A549 (cell line): ENCODE data around the gene EMX1.

Experiments used
- CTCF ChIP-seq: fragments of >200 bp; sonication (Bioruptor Twin); formaldehyde crosslinking; IDR thresholded peaks from 3 replicates; pipeline ENCODE4 v1.5.1; 2016
- JUN ChIP-seq, 2 experiments: fragments of >200 bp; sonication (Bioruptor Twin); formaldehyde crosslinking; IDR thresholded peaks; 2 replicates in 1 of 2; 3 replicates in 1 of 2; pipeline ENCODE4 v1.6.1; 2016 to 2017
- NFE2L2 ChIP-seq: fragments of 150-350 bp; conservative IDR thresholded peaks from 2 replicates; pipeline ENCODE4 v1.6.1; 2014; ENCODE audit warnings: low read length
- POLR2A ChIP-seq: IDR thresholded peaks from 2 replicates; pipeline ENCODE4 v1.6.1; 2012; ENCODE audit warnings: mild to moderate bottlenecking, low read length
- SREBF2 ChIP-seq: fragments of 450-650 bp; IDR thresholded peaks from 2 replicates; pipeline ENCODE4 v1.6.1; 2014; ENCODE audit warnings: mild to moderate bottlenecking, moderate library complexity
- USF2 ChIP-seq: fragments of 450-650 bp; IDR thresholded peaks from 2 replicates; pipeline ENCODE4 v1.6.1; 2014; ENCODE audit warnings: antibody characterized with exemption

DNA sequence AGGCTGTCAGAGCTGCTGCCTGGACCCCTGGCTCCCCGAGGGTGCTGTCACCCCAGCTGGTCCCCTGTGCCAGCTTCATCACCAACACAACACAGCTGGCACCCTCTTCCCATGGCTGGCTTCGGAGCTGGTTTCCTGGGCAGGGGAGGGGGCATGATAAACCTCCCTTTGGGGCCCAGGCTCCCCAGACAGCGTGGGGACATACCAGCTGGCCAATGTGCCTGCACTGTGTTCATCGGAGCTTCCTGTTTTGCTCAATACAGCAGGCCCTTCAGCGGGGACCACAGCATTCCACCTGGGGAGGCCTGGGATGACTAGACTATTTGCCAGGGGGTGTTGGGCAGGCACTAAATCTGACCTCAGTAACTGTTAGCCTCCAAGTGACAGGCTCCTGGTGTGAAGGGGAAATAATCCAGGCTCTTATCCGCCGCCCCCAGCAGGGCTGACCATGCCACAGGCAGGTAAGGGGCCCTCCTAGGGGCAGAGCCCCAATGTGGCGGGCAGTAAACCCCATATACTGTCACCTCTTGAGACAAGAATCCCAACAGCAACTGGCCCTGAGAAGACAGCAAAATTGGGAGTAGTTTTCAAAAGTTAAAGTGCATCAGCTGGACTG, 44.6 kb downstream of the EMX1 start:
- no peak for TF ChIP-seq POLR2A
- TF ChIP-seq CTCF: no peak
- TF ChIP-seq USF2: no peak
- no peak for TF ChIP-seq JUN (IDR thresholded peaks at IDR 0.05)
- TF ChIP-seq NFE2L2: no peak
- TF ChIP-seq SREBF2: no peak
